Tibial nerve (tissue), 4 donors: ENCODE data around the gene SPTY2D1.

Experiments used
- CTCF ChIP-seq, 5 experiments: fragments of 200-600 bp in 3 of 5; fragments of 450-650 bp in 2 of 5; sonication (generic) in 3 of 5; IDR thresholded peaks; one replicate each; pipeline ENCODE4 v1.5.1; 2016 to 2019; ENCODE audit warnings: antibody characterized with exemption in 5 of 5, mild to moderate bottlenecking in 3 of 5, moderate library complexity in 2 of 5
- EP300 ChIP-seq, 2 donors: sonication (generic); formaldehyde crosslinking; IDR thresholded peaks; one replicate each; pipeline ENCODE4 v1.6.1; 2017; ENCODE audit warnings: antibody characterized with exemption in 2 of 2, mild to moderate bottlenecking in 1 of 2
- POLR2A ChIP-seq, 2 donors: fragments of 450-650 bp; IDR thresholded peaks; one replicate each; pipeline ENCODE4 v1.6.1; 2017; ENCODE audit warnings: antibody characterized with exemption in 2 of 2, mild to moderate bottlenecking in 2 of 2, moderate library complexity in 2 of 2

- TF ChIP-seq CTCF (IDR thresholded peaks at IDR 0.05): no peak
- peak; percentile 78 to 94 for TF ChIP-seq EP300 (IDR thresholded peaks at IDR 0.05)
- peak in 1 of 2 donors; percentile 56 for TF ChIP-seq POLR2A (IDR thresholded peaks at IDR 0.05)
Observed at GRCh38 chr11:18588297-18589252, 45.6 kb downstream of the SPTY2D1 start, which contains the start of gene UEVLD.
